GM10266 (cell line): ENCODE results near the gene NKIRAS2.

Source experiments
- DNase-seq: peaks from one replicate; pipeline ENCODE4 v3.0.0; 2012; ENCODE audit errors: extremely low spot score
- CTCF ChIP-seq: IDR thresholded peaks from 2 replicates; pipeline ENCODE4 v1.5.1; 2012; ENCODE audit warnings: mild to moderate bottlenecking, low read depth; ENCODE audit not compliant: control insufficient read depth, insufficient read depth; ENCODE audit errors: missing control alignments

The NKIRAS2 gene

GRCh38 chr17:42019509-42020404 is at the start of gene NKIRAS2:
Gene NKIRAS2, plus strand, starts transcription at chr17:42020090. Its CDS starts 1,488 bp downstream, at chr17:42021578.
- peak; percentile 93 for TF ChIP-seq CTCF
- DNase-seq, result peak; percentile 93

- no peak for DNase-seq
- TF ChIP-seq CTCF, result no peak
These were observed 49.0 kb upstream of the NKIRAS2 start for GRCh38 chr17:41970901-41971331.

- DNase-seq, result no peak
- TF ChIP-seq CTCF, result no peak
These were observed 48.0 kb upstream of the NKIRAS2 start for GRCh38 chr17:41971721-41972523.

- no peak for DNase-seq
- TF ChIP-seq CTCF, result no peak
These were observed 47.1 kb upstream of the NKIRAS2 start for GRCh38 chr17:41972571-41973407.

GRCh38 chr17:41973408-41973811 is 46.5 kb upstream of the NKIRAS2 start:
- TF ChIP-seq CTCF, result no peak
- DNase-seq, result no peak

- TF ChIP-seq CTCF, result no peak
- no peak for DNase-seq
These were observed 45.9 kb upstream of the NKIRAS2 start for GRCh38 chr17:41974031-41974430.
